Stimulated activated CD4-positive, alpha-beta T cell treated with anti-CD3 and anti-CD28 coated beads, TNF-alpha, amount 100 ng/mL, for 1 hour (primary cell): ENCODE data around the gene DNAJC7.

Experiments
- DNase-seq, 3 donors: peaks; one replicate each; pipeline ENCODE4 v3.0.0-alpha.2; 2020; ENCODE audit warnings: low read depth in 3 of 3, low spot score in 1 of 3

DNAJC7 gene, protein sequence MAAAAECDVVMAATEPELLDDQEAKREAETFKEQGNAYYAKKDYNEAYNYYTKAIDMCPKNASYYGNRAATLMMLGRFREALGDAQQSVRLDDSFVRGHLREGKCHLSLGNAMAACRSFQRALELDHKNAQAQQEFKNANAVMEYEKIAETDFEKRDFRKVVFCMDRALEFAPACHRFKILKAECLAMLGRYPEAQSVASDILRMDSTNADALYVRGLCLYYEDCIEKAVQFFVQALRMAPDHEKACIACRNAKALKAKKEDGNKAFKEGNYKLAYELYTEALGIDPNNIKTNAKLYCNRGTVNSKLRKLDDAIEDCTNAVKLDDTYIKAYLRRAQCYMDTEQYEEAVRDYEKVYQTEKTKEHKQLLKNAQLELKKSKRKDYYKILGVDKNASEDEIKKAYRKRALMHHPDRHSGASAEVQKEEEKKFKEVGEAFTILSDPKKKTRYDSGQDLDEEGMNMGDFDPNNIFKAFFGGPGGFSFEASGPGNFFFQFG

DNA sequence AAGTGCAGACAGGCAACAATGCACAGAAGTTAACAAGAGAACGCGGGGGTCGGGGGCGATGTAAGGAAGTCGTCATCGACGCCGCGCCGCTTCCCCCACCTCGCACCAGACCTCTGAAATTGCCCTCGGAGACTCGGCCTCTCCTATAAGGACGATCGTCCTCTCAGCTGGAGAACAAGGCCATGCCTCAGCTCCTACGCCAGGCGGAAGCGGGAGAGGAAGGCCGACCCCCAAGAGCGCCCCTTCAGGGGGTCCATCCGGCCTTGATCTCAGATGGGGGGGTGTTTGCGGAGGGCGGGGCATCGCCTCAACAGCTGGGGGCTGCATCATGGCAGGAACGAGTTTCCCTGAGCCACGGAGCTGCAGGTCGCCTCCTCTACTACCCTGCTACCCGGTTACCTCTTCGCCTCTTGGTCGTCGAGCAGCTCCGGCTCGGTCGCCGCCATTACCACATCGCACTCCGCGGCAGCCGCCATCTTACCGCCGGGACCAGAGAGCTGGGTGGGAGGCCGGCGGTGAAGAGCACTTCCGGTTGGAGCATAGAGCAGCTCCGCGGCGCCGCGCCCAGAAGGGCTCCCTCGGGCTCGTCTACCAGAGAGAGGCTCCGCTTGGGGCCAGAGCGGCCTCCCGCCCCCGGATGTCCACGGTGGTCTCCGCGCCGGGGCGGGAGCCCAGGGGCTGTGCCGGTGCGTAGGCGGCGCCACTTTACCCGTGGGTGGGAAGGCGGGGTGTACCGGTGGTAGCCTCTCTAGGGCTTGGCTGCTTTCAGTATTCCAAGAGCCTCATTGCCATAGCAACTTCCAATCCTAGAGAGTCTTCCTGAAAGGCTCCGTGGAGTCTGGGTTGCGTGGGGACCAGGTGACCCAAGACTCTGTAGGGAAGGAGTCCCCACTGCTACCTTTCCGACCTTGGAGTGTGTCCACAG lies at the start of gene DNAJC7:
TSS of gene DNAJC7 (minus strand) at position 499 of the 925 bp plus-strand sequence. CDS start at position 476, 23 bp downstream.
- peak; percentile 64 to 76 (median 75) for DNase-seq

DNA sequence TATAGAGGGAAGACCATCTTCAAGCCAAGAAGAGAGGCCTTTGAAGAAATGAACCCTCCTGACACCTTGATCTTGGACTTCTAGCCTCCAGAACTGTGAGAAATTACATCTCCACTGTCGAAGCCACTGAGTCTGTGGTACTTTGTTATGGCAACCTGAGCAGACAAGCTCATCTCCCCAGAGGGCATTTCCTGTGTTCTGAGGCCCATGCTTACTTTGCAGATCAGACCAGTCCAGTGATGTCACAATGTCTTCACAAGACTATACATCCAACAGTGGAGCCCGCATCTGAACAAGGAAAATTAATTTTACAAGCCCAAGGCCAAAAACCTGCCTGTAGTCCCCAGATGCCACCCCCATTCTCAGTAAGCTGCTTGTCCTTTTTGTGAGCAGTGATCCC lies 48.0 kb upstream of the DNAJC7 start:
- no peak for DNase-seq

DNA sequence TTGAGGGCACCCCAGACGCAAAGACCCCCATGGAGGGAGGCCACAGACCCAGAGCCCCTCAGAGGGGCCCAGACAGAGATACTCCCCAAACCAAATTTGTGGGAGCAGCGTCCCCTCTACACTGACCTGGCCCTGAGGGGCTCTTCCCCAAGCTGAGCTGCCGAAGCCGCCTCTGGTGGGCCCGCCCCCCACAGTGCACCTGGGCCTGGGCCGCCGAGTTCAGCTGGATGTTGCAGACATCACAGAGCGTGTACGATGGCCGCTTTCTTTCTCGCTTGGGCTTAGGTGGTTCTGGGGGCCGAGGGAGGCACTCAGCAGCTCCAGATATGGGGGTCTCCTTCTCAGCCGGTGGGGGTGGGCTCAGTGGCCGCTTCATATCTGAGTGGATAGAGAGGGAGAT lies 45.4 kb upstream of the DNAJC7 start:
- DNase-seq = no peak

DNA sequence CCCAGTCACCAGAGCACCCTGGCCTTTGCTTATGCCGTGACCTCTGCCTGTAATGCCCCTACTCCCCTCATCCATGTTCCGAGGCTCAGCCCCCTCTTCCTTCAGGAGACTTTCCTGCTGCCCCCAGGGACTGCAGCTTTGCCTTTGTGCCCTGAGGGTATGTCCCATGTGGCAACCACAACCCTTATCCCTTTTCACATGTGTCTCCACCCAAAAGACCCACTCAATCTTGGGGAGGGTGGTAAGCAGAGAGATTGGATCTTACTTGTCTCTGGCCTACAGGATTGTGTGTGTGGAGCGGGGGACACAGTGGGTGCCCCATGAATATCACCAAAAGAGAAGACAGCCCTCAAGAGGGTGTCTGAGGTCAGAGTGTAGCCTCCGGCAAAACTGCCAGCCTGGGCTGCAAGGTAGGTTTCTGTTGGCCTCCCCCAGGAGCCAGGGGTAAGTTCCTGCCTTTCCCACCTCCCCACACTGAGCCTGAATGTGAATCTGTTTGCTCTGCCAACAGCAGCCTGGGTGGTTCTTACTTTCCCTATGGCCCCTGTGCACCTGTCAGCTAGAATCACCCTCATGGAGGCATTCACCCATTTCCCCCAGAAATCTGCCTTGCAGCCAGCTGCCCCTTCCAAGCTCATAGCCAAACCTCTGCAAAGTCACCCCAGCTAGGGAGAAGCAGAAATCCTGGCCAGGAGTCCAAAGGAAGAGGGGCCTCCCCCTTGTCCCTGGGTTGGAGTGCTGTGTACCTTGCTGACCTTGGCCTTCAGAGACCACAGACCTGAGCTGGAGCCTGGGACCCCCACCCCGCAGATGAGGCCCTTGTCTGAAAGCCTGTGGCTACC lies 44.6 kb upstream of the DNAJC7 start:
- no peak for DNase-seq

DNA sequence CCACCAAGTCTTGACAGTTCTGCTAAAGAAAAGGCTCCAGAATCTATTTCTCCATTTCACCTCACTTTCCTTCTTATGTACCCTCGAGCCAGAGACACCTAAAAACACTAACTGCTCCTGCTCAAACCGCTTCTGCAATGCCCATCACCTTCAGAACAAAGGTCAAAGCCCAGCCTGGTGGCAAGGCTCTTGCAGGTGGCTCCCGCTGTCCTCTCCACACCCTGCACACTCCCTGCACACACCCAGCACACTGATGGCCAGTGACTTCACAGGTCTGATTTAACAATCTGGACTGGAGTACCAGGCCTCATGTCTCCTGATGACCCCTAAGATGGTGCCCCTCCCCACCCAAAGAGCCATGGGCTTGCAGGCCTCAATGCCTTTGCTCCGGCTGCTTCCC lies 43.0 kb upstream of the DNAJC7 start:
- DNase-seq = no peak

DNA sequence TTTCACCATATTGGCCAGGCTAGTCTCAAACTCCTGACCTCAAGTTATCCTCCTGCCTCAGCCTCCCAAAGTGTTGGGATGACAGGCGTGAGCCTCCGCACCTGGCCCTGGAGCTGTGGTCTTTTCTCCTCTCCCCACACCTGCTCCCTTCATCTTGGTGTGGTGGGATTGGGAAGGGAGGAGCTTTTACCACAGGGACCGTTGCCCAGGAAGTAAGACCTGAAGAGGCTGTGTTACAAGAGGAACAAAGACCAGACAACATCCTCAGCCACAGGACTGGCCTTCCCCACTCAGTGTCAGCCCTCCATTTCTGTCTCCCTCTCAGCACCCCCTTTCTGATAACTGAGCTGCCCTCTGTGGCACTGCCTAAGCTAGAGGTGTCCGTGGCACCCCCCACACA lies 42.6 kb upstream of the DNAJC7 start:
- no peak for DNase-seq

DNA sequence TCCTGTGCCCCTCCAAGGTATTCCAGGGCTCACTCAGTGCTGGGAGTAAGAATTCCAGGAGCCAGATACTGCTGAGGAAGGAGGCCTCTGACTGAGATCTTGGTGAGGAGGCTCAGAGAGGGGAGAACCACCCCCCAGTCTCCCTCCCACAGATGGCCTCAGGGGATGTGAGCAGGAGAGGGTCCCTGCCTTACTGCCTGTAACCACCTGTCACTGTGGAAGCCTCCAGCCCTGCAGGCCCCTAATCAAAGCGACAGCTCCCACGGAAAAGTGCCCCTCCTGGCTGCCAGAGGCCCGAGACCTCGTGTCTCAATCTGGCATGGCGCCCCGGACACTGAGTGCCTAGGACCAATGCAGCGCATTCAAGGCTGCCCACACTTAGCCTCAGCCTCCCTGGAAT lies 40.8 kb upstream of the DNAJC7 start:
- no peak for DNase-seq

DNA sequence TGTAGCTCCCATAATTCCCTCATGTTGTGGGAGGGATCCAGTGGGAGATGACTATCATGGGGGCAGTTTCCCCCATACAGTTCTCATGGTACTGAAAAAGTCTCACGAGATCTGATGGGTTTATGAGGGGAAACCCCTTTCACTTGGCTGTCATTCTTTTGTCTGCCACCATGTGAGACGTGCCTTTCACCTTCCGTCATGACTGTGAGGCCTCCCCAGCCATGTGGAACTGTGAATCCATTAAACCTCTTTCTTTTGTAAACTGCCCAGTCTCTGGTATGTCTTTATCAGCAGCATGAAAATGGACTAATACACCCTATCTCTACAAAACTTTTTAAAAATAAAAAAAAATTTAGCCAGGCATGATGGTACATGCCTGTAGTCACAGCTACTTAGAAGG lies 39.4 kb upstream of the DNAJC7 start:
- DNase-seq = no peak

DNA sequence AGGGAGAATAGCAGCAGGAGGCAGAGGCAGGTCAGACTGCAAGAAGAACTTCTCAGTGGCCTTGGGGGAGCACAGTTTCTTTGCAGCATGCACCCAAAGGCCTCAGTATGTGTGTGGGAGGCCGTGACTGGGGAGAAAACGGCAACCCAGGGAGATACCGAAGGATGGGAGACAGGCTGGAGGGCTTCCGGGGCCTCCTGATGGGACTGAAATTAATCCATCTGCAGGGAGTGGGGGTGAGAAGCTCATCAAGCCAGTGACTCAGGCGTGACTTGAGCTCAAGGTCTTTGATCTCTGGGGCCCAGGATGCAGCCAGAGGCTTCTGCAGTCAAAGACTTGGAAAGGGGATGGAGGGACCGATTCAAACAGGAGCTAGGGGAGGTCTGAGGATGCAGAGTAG lies 38.3 kb upstream of the DNAJC7 start:
- no peak for DNase-seq

DNA sequence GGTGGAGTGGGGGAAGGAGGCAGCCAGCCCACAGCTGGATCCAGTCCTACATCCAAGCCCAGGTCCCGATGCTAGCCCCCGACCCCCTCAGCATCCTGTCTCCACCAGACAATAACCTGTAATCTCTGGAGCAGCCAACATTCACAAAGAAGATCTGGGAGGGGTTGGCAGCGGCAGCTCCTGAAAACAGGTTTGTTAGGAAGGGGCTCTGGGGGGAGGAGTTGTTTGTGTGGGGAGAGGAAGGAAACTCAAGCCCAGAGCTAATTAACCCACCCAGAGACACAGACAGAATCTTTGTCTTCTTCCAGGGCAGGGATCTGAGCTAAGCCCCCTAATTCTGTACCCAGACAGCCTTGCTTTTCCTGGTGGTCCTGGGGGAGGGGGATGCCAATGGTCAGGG lies 37.8 kb upstream of the DNAJC7 start:
- no peak for DNase-seq

DNA sequence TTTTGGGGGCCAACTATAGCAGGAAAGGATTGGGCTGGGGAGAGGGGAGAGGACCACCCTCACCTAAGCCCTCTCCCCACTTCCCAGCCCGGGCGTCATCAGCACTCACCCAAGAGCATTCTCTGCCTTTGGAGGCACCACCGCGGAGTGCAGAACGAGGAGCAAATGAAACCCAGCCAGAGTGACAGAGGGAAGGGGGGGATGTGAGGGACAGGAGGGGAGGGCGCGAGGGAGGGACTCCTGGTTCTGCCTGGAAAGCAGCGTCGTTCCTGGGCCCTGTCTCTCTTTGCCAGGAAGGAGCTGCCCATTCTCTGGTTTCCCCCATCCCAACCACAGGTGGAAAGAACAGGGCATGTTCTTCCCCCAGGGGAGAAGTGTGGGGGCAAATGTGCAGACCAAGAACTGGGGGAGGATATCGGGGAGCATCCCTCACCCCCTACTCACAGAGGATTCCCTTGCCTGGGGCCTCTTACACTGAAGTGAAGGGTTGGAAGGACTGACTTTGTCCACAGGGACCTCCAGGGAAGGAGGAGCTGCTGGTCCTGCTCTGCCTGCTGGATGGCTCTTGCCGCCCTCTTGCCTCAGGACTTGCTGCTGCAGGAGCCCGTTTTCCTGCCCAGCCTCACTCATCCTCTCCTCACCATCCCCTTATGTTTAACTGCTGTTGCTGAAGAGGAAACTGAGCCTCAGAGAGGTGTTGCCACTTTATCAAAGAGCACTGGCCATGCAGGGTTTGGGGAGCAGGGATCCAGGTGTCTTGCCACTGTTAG lies 36.7 kb upstream of the DNAJC7 start:
- no peak for DNase-seq

DNA sequence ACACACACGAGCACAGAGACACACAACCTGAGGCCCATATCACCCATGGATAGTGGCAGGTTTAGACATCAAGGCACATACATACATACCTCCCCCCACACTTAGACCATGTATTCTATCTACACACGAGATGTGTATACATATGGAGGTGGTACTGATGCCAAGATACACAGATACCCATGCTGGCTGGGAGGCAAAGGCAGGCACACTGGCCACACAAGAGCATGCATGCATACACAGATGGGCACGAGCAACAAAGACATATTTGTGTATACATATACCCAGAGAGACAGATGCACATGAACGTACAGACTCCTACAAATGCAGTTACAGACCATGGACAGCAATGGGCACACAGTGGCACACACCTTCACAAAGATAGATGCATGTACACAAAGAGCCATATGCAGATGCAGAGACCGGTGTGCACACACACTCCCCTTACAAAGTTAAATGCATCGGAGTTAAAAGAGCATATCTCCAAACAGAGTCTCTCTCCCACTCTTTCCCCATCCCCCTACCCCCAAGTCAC lies 35.2 kb upstream of the DNAJC7 start:
- no peak for DNase-seq

DNA sequence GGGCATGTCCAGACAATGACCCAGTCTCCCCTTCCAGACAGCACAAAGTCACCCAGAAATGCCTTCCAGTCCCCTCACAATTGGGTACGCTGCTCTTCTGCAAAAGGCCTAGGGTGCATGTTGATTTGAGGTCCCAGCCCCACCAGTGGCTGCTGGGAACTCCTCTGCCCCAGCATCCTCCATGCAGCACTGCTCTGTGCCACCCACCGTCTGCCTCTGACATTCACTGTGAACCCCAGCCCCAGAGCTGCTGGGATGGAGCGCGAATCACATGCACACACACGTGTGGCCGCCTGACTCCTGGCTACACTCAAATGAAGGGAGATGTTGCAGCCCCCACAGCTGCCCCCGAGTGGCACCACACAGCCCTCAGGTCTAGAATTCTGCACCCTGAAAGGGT lies 34.4 kb upstream of the DNAJC7 start:
- no peak for DNase-seq

DNA sequence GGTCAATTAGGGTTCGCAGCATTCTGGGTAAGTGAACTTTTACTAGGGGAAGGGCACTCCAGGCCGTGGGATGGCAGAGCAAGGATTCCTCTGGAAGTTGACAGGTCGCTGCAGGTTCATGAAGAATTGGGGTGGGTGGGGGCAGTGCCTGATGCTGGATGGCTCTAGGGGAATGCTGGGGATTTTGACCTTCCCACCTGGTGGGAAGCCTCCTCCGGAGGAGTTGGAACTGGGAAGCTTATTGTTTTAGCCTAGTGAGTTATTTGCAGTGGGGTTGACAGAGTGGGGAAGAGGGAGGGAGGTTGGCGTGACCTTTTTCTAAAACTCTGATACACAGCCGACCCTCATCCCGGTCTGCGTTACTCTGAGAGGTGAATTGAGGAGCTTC lies 33.8 kb upstream of the DNAJC7 start:
- no peak for DNase-seq

DNA sequence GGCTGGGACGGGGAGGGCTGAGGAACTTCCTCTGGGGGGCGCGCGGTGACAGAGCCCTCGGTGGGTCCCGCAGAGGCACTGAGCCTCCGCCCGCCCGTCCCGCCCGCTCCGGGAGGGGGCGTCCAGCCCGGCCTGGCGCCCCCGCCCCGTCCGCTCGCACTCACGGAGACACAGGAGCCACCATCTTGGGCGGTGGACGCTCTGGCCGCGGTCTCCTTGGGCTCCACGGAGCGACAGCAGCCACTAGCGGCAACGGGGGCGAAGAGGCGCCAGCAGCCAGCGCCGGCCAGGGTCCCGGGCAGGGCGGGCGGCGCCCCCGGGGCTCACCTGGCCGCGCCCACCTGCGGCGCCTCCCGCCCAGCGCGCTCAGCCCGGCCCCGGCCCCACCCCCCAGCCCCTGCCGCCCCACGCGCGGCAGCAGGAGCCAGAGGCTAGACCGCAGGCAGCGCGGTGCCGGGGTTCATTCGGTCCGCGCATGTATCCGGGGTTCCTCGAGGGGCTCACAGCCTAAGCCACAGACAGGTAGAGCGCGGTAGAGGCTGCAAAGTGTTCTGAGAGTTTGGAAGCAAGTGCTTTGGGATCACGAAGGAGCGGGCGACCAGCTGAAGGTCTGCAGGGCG lies 33.3 kb upstream of the DNAJC7 start, which contains the start of gene C17orf113:
TSS of gene C17orf113 (minus strand) at position 209 of the 620 bp plus-strand sequence. CDS start 7,225 bp downstream, outside the sequence.
- peak in 1 of 3 donors; percentile 20 for DNase-seq

DNA sequence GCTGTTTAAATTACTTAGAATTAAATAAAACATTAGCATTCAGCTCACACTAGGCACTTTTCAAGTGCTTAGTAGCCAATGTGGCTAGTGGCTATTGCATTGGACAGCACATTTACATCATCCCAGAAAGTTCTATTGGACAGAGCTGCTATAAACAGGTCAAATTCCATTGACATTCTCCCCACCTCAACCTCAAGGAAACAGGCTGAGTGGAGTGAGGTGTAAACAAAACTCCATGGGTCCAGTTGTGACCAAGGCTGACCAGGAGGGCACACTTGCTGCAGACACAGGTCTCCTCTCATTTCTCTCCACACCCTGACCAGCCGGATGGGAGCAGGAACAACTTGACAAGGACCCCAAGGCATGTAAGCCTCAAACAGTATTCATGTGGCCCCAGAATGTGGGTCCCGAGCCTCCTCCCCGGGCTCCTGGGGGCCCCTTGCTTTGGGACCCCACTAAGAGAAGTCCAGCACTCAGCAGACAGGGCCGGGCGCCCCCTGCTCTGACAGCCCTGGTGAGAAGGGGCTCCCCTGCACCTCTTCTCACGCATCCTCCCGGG lies 32.7 kb upstream of the DNAJC7 start:
- DNase-seq = no peak

DNA sequence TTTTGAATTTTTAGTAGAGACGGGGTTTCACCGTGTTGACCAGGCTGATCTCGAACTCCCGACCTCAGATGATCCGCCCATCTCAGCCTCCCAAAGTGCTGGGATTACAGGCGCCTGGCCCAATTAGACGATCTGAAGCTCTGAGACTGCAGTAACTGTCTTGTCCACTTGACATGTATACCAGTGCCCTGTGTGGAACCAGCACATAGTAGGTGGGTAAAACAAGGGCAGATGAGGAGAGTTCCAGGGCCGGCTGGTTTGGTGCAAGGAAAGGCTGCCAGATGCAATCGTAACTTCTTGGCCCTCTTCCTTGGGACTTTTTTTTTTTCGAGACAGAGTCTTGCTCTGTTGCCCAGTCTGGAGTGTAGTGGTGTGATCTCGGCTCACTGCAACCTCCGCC lies 30.1 kb upstream of the DNAJC7 start:
- no peak for DNase-seq

DNA sequence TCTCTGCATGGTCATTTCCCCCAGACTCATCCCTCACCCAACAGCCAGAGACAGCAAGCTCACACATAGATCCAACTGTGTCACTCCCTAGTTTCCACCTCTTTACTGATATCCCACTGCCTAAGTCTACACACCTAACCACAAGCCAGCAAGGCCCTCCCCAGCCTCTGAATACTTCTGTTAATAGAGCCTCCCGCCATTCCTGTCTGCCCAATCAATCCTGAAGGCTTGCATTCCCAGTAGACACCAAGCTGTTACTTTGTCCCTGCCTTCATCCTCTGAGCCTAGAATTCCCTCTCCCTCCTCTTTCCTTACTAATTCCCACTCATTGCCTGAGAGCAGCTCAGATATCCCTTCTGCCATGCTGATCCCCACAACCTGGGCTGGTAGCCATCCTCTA lies 28.5 kb upstream of the DNAJC7 start:
- DNase-seq = no peak
